ENCODE data around the gene CEP44.
"Not testable (repeated sequence)": the region's sequence is repeated elsewhere in the genome, so short reads cannot be mapped to it uniquely, and the experiment has no call there.

The CEP44 gene

GRCh38 chr4:174332741-174333493 is 49.2 kb downstream of the CEP44 start:
- DNase-seq: no peak

GRCh38 chr4:174334628-174335027 is 50.9 kb downstream of the CEP44 start:
- no peak for DNase-seq

DNA sequence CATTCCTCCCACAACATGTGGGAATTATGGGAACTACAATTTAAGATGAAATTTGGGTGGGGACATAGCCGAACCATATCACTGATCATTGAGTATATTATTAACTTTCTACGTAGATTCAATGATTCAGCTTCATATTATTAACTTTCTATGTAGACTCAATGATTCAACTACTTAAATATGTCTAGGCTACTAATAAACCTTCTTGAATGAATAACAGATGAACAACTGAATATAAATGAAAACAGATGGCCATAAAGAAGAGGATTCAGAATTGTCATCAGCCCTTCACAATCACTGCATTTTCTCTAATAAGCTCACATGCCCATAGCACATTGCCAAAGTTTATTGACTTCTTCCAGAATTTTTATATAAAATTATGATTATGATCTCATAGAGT is 57.0 kb downstream of the CEP44 start:
- no peak for DNase-seq

GRCh38 chr4:174349156-174349555 is 65.4 kb downstream of the CEP44 start:
- no peak for DNase-seq

GRCh38 chr4:174352061-174352819 is 68.5 kb downstream of the CEP44 start:
- DNase-seq: no peak

DNA sequence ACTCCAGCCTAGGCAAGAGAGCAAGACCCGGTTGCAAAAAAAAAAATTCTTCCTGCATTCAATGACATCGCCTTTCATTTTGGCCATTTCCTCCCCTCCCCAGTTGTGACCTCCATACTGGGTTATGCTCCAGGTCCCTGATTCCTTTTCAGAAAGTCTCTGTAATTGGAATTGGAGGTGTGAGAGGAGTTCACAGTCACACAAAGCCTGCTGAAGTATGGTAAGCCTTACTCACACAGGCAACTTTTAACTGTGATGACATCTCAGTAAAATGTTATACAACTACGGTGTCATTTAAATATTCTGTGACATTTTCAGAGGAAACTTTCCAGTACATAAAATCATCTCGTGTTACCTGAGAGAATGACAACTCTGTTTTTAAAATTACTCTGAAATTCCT is 73.6 kb downstream of the CEP44 start:
- no peak for DNase-seq

DNA sequence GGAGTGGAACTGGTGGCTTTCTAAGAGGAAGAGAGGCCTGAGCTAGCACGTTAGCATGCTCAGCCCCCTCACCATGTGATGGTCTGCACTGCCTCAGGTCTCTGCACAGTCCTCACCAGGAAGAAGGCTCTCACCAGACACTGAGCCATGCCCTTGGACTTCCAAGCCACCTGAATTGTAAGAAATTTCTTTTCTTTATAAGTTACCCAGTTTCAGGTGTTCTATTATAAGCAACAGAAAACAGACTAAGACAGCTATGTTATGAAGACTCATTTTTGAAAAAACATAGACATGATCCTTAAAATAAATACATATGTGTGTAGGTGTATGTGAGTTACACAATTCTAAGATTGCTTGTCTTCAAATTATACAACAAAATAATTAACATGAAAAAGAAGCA is 74.7 kb downstream of the CEP44 start:
- DNase-seq: no peak

DNA sequence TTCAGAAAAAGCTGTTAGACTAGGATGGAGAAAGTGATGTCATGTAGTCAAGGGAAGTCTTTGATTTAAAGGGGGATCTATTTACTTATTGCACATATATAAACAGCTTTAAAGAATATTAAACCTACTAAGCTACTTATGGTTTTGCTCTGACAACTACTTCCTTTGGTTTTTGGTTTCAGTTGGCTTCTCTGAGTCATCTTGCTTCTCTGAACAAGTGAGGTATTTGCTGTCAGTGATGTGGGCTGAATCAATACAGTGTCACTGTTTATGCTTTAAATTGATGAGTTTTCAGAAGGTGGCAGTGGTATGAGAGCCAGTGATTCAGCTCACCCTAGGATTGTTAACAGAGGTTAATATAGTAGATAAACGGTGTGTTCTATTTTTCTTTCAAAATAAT is 75.1 kb downstream of the CEP44 start:
- no peak for DNase-seq

DNA sequence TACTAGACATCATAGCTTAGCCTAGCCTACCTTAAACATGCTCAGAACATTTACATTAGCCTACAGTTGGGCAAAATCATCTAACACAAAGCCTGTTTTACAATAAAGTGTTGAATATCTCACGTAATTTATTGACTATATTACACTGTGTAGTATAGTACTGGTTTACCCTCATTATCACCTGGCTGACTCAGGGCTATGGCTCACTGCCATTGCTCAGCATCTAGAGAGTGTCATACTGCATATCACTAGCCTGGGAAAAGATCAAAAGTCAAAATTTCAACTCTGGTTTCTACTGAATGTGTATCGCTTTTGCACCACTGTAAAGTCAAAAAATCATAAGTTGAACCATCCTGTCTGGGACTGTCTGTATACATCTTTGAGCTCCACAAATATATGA is 78.6 kb downstream of the CEP44 start:
- no peak for DNase-seq

GRCh38 chr4:174363782-174364181 is 80.1 kb downstream of the CEP44 start:
- DNase-seq: not testable (repeated sequence)

GRCh38 chr4:174365018-174365587 is 81.4 kb downstream of the CEP44 start:
- peak; percentile 34 for DNase-seq

DNA sequence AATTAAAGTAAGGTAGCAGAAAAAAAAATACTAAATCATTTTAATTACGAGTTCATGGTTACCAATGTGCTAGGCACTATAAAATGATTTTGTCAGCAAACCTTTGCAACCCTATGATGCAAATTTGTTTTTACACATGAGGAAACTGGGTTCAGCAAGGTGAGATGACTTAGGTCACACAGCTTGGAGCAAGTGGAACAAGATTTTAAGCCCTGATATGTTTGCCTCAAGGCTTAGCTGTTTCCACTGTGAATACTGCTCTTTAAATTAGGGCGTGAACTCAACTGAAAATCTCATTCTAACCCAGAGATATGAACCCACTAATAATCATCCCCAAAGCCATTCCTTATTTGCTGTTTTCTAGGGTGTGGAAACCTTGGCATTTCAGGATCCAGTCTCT is 86.3 kb downstream of the CEP44 start:
- DNase-seq: no peak

DNA sequence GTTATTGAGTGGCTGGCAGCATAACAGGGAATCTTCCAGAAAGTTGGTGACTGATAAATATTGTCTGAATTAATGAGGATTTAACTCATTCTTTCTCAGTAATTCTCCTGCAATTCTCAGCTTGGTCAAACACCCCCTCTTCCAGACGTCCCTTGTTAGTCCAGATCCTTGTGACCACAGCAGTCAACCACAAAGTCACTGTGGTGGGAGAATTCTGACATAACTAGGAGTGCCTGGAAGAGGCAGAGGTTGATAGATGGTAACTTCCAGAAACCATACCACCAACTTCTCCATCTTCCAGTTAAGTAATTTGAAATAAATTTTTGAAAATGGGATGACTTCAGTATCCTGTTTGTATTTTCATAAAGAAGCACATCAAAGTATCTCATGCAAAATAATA is 90.1 kb downstream of the CEP44 start:
- no peak for DNase-seq

DNA sequence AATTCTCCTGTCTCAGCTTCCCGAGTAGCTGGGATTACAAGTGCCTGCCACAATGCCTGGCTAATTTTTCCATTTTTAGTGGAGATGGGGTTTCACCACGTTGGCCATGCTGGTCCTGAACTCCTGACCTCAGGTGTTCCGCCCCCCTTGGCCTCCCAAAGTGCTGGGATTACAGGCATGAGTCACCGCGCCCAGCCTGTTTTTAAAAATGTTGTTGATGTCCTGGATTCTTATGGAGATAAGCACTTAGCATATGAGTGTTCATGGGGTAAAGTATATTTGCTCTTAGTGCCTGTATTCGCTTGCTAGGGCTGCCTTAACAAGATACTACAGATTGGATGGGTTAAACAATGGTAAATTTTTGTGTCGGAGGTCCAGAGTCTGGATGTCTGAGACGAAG is 91.7 kb downstream of the CEP44 start:
- no peak for DNase-seq

DNA sequence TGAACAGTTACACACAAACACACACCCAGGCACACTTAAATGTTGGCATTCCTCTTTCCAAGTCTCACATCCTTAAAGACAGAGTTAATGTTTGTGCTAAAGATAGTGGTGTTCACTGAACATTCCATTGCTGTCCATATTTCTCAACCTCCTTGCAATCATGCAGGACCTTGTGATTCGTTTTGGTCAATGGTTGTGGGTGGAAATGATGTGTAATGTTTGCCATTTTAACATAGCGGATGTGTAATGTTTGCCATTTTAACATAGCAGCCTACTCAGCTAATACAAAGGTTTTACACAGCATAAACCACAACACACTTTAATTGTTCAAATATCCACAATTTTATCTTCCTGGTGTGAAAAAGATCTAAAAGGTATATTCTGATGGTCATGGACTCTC is 93.9 kb downstream of the CEP44 start:
- DNase-seq: no peak

DNA sequence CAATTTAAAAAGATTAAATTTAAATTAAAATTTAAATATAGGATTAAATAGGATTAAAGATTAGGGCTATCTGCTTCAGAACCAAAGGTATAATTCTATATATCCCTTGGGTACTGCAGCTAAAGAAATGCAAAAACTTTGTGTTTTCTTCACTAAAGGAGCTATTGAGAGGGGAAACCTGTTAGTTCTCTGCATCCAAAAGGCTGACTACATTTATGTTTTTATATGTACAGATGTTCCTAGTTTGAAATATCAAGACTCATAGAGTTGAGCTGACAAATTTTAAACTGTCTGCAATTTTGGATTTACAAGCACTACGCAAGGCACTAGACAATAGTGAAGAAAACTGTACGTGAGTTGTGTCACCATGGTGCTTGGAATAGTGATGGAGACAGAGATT is 95.2 kb downstream of the CEP44 start:
- DNase-seq: no peak

DNA sequence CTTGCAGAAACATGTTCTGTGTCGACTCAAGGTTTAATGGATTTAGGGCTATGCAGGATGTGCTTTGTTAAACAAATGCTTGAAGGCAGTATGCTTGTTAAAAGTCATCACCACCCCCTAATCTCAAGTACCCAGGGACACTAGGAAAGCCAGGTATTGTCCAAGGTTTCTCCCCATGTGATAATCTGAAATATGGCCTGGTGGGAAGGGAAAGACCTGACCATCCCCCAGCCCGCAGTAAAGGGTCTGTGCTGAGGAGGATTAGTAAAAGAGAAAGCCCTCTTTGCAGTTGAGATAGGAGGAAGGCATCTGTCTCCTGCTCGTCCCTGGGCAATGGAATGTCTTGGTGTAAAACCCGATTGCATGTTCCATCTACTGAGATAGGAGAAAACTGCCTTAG is 96.5 kb downstream of the CEP44 start:
- not testable (repeated sequence) for DNase-seq

DNA sequence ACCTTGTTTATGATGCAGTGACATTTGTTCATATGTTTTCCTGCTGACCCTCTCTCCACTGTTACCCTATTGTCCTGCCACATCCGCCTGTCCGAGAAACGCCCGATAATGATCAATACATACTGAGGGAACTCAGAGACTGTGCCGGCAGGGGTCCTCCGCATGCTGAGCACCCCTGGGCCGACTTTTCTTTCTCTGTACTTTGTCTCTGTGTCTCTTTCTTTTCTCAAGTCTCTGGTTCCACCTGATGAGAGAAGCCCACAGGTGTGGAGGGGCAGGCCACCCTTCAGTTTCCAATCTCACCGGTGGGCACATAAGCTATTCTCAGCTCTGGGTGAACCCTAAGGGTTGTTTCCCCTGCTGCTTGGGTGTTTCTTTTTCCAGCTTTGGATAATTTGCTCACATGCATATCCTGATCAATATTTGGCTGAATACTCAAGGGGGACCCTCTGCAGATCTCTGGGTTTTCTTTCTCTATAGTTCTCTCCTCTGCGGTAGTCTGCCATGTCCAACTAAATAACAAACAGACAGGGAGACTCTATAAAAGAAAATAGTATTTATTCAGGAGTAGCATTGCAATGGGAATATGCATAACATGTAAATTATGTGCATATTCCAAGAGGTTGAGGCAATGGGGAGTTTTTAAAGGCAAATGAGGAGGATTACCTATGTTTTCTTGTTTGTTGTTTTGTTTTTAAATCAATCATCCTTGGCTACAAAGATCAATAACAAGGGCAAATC is 97.2 kb downstream of the CEP44 start:
- no peak for DNase-seq

DNA sequence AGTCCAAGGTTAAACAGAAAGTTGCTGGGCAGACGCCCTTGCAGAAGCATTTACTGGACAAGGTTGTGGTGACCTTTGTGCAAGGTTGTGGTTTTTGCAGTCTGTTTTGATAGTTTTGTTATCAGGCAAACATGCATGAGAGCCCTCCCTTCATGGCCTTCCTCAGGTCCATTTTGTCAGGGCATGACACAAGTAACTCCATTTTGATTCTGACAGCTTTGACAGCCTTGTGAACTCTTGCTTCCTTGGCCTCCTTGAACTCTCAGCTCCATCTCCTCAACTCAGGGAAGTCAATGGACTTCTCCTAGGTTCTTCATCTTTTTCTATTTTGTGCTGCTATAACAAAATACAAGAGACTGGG is 97.7 kb downstream of the CEP44 start:
- no peak for DNase-seq
